PC-3 (cell line): ENCODE results near the gene PEX16. TPM values are rescaled to one million over a fixed set of nuclear protein-coding genes. Genes with fewer than 3 reads are reported as not detected.

Experiments
- ATAC-seq: fragments of 200-7000 bp; cut with Tn5 transposase; 2 replicates; pipeline ENCODE4 v1.9.1; 2020; ENCODE audit warnings: mild to moderate bottlenecking, moderate library complexity
- BruUV-seq: library from RNA; stranded (reverse); fragments of 400-500 nt; replicated peaks from 2 replicates; lab custom pipeline; 2021; lab: Mats Ljungman, UMichigan
- CTCF ChIA-PET: fragments of 300-600 bp; sonication (Branson Sonifier 250); formaldehyde crosslinking; loops from one replicate; lab custom pipeline; 2022; ENCODE audit warnings: antibody characterized with exemption; lab: Charles Lee
- POLR2A ChIA-PET: fragments of 300-600 bp; sonication (Branson Sonifier 250); formaldehyde crosslinking; loops from one replicate; lab custom pipeline; 2022; ENCODE audit warnings: antibody characterized with exemption; ENCODE audit not compliant: unreplicated experiment; lab: Charles Lee
- DNase-seq: peaks from one replicate; pipeline ENCODE4 v3.0.0-alpha.2; 2015
- H2AFZ ChIP-seq: fragments of 300-600 bp; sonication (generic); 2 replicates; pipeline ENCODE4 v1.6.0; 2016; ENCODE audit warnings: antibody characterized with exemption, low read length
- H3F3A ChIP-seq: fragments of 300-600 bp; sonication (generic); one replicate; pipeline ENCODE4 v1.6.0; 2017; ENCODE audit warnings: antibody characterized with exemption, low read length, control low read depth, mild to moderate bottlenecking; ENCODE audit not compliant: unreplicated experiment
- H3K27ac ChIP-seq: fragments of 300-600 bp; sonication (generic); 2 replicates; pipeline ENCODE4 v1.5.1; 2016; ENCODE audit warnings: mild to moderate bottlenecking, low read length
- H3K27me3 ChIP-seq: fragments of 300-600 bp; sonication (generic); 2 replicates; pipeline ENCODE4 v1.6.1; 2016; ENCODE audit warnings: low read length, mixed read lengths
- H3K36me3 ChIP-seq: fragments of 300-600 bp; sonication (generic); 2 replicates; pipeline ENCODE4 v1.6.1; 2016; ENCODE audit warnings: low read depth, mixed run types, low read length, mixed read lengths
- H3K4me1 ChIP-seq: fragments of 300-600 bp; sonication (generic); 2 replicates; pipeline ENCODE4 v1.5.1; 2016; ENCODE audit warnings: low read length; ENCODE audit not compliant: insufficient read depth
- H3K4me2 ChIP-seq: fragments of 300-600 bp; sonication (generic); 2 replicates; pipeline ENCODE4 v1.6.0; 2016; ENCODE audit warnings: low read length
- H3K4me3 ChIP-seq: fragments of 300-600 bp; sonication (generic); 2 replicates; pipeline ENCODE4 v1.5.1; 2016; ENCODE audit warnings: mild to moderate bottlenecking, low read length, mixed read lengths
- H3K79me2 ChIP-seq: fragments of 300-600 bp; sonication (generic); 2 replicates; pipeline ENCODE4 v1.6.1; 2017; ENCODE audit warnings: low read length, mixed read lengths
- H3K9ac ChIP-seq: fragments of 300-600 bp; sonication (generic); 2 replicates; pipeline ENCODE4 v1.6.0; 2016; ENCODE audit warnings: mild to moderate bottlenecking, low read length
- H3K9me2 ChIP-seq: fragments of 300-600 bp; sonication (generic); replicated peaks from 2 replicates; pipeline ENCODE4 v1.6.1; 2016; ENCODE audit warnings: mixed run types, low read length, mixed read lengths
- H3K9me3 ChIP-seq: fragments of 300-600 bp; sonication (generic); 2 replicates; pipeline ENCODE4 v1.6.1; 2016; ENCODE audit warnings: low read length, mixed read lengths
- H4K20me1 ChIP-seq: fragments of 300-600 bp; sonication (generic); 2 replicates; pipeline ENCODE4 v1.6.1; 2016; ENCODE audit warnings: low read length, mixed read lengths
- EZH2 ChIP-seq: fragments of 300-600 bp; sonication (generic); IDR thresholded peaks from one replicate; pipeline ENCODE4 v1.6.1; 2017; ENCODE audit warnings: antibody characterized with exemption, mild to moderate bottlenecking, low read length; ENCODE audit not compliant: unreplicated experiment
- EZH2phosphoT487 ChIP-seq: fragments of 300-600 bp; sonication (generic); IDR thresholded peaks from 2 replicates; pipeline ENCODE4 v1.6.1; 2018; ENCODE audit warnings: mild to moderate bottlenecking, antibody characterized with exemption, low read length, borderline replicate concordance
- intact Hi-C: fragments of 100-400 bp; cut with micrococcal nuclease; formaldehyde crosslinking; loops from 2 replicates; pipeline ENCODE4 v1.9.0; 2023
- total RNA-seq: library from RNA; depleted of rRNA; stranded (reverse); fragments of >200 nt; gene quantifications from 2 replicates; pipeline ENCODE4 v1.2.3, GENCODE V29; 2014; rRNA removed
- TF ChIP-seq, protein P1 (sequence below): fragments of 300-600 bp; sonication (generic); conservative IDR thresholded peaks from 2 replicates; pipeline ENCODE4 v1.5.1; 2017; ENCODE audit warnings: antibody characterized with exemption, low read depth, mild to moderate bottlenecking, low read length

PEX16 gene
- total RNA-seq, 1 experiment from 2014 or later = 56.7 TPM

DNA sequence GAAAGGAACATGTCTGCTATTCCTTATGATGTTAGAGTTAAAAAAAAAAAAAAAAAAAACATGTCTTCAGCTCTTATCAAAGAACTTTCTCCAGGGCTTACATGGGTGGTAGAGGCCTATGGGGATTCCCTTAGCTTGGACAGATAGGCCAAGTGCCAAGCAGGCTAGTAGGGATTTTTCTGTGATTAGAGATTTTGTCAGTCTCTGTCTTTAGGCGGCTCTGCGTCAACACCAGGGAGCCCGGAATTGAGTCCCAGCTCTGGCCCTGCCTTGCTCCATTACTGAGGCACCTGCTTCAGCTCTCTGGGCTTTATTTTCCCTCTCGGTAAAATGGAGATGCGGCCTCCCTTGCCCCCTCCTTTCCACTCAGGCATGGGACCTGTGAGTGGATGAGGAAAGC lies 57.3 kb downstream of the PEX16 start:
- Histone ChIP-seq H3K4me2 (no peak overlapping the region), H3K4me3 (no peak overlapping the region), H3K27ac (no peak overlapping the region), H3K4me1 (no peaks in the 10 kb centered on the region), H4K20me1 (no peaks in the 10 kb centered on the region), H3K9me2 (no peaks in the 10 kb centered on the region), H3K27me3 (no peaks in the 10 kb centered on the region), H2AFZ (no peak overlapping the region), H3K9ac (no peak overlapping the region), H3K36me3 (peaks cover 4% of the 10 kb centered on the region; the same call in 1 of the 2 replicates), H3K79me2 (no peaks in the 10 kb centered on the region), H3F3A (no peaks in the 10 kb centered on the region), H3K9me3 (no peaks in the 10 kb centered on the region)
- TF ChIP-seq EZH2phosphoT487 (no peak), EZH2 (no peak)
- TF ChIP-seq, protein P1, sequence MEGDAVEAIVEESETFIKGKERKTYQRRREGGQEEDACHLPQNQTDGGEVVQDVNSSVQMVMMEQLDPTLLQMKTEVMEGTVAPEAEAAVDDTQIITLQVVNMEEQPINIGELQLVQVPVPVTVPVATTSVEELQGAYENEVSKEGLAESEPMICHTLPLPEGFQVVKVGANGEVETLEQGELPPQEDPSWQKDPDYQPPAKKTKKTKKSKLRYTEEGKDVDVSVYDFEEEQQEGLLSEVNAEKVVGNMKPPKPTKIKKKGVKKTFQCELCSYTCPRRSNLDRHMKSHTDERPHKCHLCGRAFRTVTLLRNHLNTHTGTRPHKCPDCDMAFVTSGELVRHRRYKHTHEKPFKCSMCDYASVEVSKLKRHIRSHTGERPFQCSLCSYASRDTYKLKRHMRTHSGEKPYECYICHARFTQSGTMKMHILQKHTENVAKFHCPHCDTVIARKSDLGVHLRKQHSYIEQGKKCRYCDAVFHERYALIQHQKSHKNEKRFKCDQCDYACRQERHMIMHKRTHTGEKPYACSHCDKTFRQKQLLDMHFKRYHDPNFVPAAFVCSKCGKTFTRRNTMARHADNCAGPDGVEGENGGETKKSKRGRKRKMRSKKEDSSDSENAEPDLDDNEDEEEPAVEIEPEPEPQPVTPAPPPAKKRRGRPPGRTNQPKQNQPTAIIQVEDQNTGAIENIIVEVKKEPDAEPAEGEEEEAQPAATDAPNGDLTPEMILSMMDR = no peak
- ChIA-PET CTCF (no interaction called here), POLR2A (no interaction called here)
- no peak for DNase-seq
- ATAC-seq = no peak
- no TSS peak for BruUV-seq
- intact Hi-C loops = no loop called here

Other genes with a start within 250 kb of the PEX16 start
- gene SLC35C1, start 112.7 kb downstream of the PEX16 start, total RNA-seq = 9.5 and 13.5 TPM in 2 replicates
- gene CRY2, start 70.4 kb downstream of the PEX16 start, total RNA-seq = 9.5 and 12.4 TPM in 2 replicates
- gene MAPK8IP1, start 32.2 kb downstream of the PEX16 start, total RNA-seq = 7.1 and 10.5 TPM in 2 replicates
- gene FREY1, start 10.6 kb downstream of the PEX16 start, total RNA-seq = 0.15 and 2.1 TPM in 2 replicates
- 18.4 and 19.6 TPM in 2 replicates for gene LARGE2, start 4.8 kb upstream of the PEX16 start, total RNA-seq
- 6.2 and 8.2 TPM in 2 replicates for gene PHF21A, start 203.6 kb upstream of the PEX16 start, total RNA-seq